Measurements from ENCODE around the gene CFAP300.

CFAP300 gene

GRCh38 chr11:102118937-102119336, 71.7 kb downstream of the CFAP300 start:
- Histone ChIP-seq H3K4me3 (ENCODE audit: low read depth in 1 of 2, low read length in 2 of 2) (no peak overlapping the region), H3K9ac (ENCODE audit: low read depth, low read length) (no peak overlapping the region), H4K20me1 (ENCODE audit: insufficient read depth, low read length) (no peaks in the 10 kb centered on the region), H3K9me3 (ENCODE audit: insufficient read depth, low read length, severe bottlenecking) (no peaks in the 10 kb centered on the region), H3K27ac (ENCODE audit: low read length) (no peak overlapping the region), H3K36me3 (ENCODE audit: insufficient read depth, low read length) (no peaks in the 10 kb centered on the region), H2AFZ (ENCODE audit: low read depth, low read length) (no peak overlapping the region), H3K4me2 (ENCODE audit: insufficient read depth, low read length) (no peak overlapping the region), H3K4me1 (ENCODE audit: insufficient read depth, low read length) (no peaks in the 10 kb centered on the region), H3K27me3 (ENCODE audit: insufficient read depth, low read length, poor library complexity) (peaks cover 5% of the 10 kb centered on the region), H3K79me2 (ENCODE audit: insufficient read depth, low read length) (no peaks in the 10 kb centered on the region)
- no peak for ATAC-seq (ENCODE audit: insufficient read depth, low read depth)
- TF ChIP-seq EZH2 (IDR thresholded peaks at IDR 0.05; ENCODE audit: borderline replicate concordance, low read depth, low read length, severe bottlenecking) = no peak
- no peak for TF ChIP-seq CTCF (IDR thresholded peaks at IDR 0.05; ENCODE audit: borderline replicate concordance, extremely low read depth, low read length, poor library complexity, severe bottlenecking)
- DNase-seq = no peak

GRCh38 chr11:102119997-102120396, 72.8 kb downstream of the CFAP300 start:
- Histone ChIP-seq H3K9me3 (ENCODE audit: insufficient read depth, low read length, severe bottlenecking) (no peaks in the 10 kb centered on the region), H3K79me2 (ENCODE audit: insufficient read depth, low read length) (no peaks in the 10 kb centered on the region), H3K4me3 (ENCODE audit: low read depth in 1 of 2, low read length in 2 of 2) (no peak overlapping the region), H3K27me3 (ENCODE audit: insufficient read depth, low read length, poor library complexity) (peaks cover 5% of the 10 kb centered on the region), H3K9ac (ENCODE audit: low read depth, low read length) (no peak overlapping the region), H3K4me2 (ENCODE audit: insufficient read depth, low read length) (no peak overlapping the region), H3K36me3 (ENCODE audit: insufficient read depth, low read length) (no peaks in the 10 kb centered on the region), H2AFZ (ENCODE audit: low read depth, low read length) (no peak overlapping the region), H3K4me1 (ENCODE audit: insufficient read depth, low read length) (no peaks in the 10 kb centered on the region), H3K27ac (ENCODE audit: low read length) (no peak overlapping the region), H4K20me1 (ENCODE audit: insufficient read depth, low read length) (no peaks in the 10 kb centered on the region)
- no peak for TF ChIP-seq EZH2 (IDR thresholded peaks at IDR 0.05; ENCODE audit: borderline replicate concordance, low read depth, low read length, severe bottlenecking)
- no peak for DNase-seq
- no peak for ATAC-seq (ENCODE audit: insufficient read depth, low read depth)

- no peaks in the 10 kb centered on the region for H4K20me1 ChIP-seq (ENCODE audit: insufficient read depth, low read length)
- no peak overlapping the region for H3K4me2 ChIP-seq (ENCODE audit: insufficient read depth, low read length)
- no peak overlapping the region for H2AFZ ChIP-seq (ENCODE audit: low read depth, low read length)
- H3K9me3 ChIP-seq (ENCODE audit: insufficient read depth, low read length, severe bottlenecking) = no peaks in the 10 kb centered on the region
- H3K4me3 ChIP-seq (ENCODE audit: low read depth in 1 of 2, low read length in 2 of 2) = no peak overlapping the region
- TF ChIP-seq CTCF (IDR thresholded peaks at IDR 0.05; ENCODE audit: borderline replicate concordance, extremely low read depth, low read length, poor library complexity, severe bottlenecking) (no peak), EZH2 (IDR thresholded peaks at IDR 0.05; ENCODE audit: borderline replicate concordance, low read depth, low read length, severe bottlenecking) (no peak)
- ATAC-seq (ENCODE audit: insufficient read depth, low read depth) (no peak), DNase-seq (no peak)
- no peak overlapping the region for H3K9ac ChIP-seq (ENCODE audit: low read depth, low read length)
- H3K27ac ChIP-seq (ENCODE audit: low read length) = no peak overlapping the region
- no peaks in the 10 kb centered on the region for H3K4me1 ChIP-seq (ENCODE audit: insufficient read depth, low read length)
- H3K27me3 ChIP-seq (ENCODE audit: insufficient read depth, low read length, poor library complexity) = peaks cover 5% of the 10 kb centered on the region
- no peaks in the 10 kb centered on the region for H3K79me2 ChIP-seq (ENCODE audit: insufficient read depth, low read length)
- H3K36me3 ChIP-seq (ENCODE audit: insufficient read depth, low read length) = no peaks in the 10 kb centered on the region
Measured at GRCh38 chr11:102120437-102120973, 73.3 kb downstream of the CFAP300 start.

GRCh38 chr11:102121329-102121728, 74.1 kb downstream of the CFAP300 start:
- no peak overlapping the region for H3K4me3 ChIP-seq (ENCODE audit: low read depth in 1 of 2, low read length in 2 of 2)
- TF ChIP-seq EZH2 (IDR thresholded peaks at IDR 0.05; ENCODE audit: borderline replicate concordance, low read depth, low read length, severe bottlenecking) = no peak
- no peak for TF ChIP-seq CTCF (IDR thresholded peaks at IDR 0.05; ENCODE audit: borderline replicate concordance, extremely low read depth, low read length, poor library complexity, severe bottlenecking)
- H3K4me1 ChIP-seq (ENCODE audit: insufficient read depth, low read length) = no peaks in the 10 kb centered on the region
- H3K4me2 ChIP-seq (ENCODE audit: insufficient read depth, low read length) = no peak overlapping the region
- H3K9ac ChIP-seq (ENCODE audit: low read depth, low read length) = no peak overlapping the region
- no peaks in the 10 kb centered on the region for H3K36me3 ChIP-seq (ENCODE audit: insufficient read depth, low read length)
- no peaks in the 10 kb centered on the region for H3K27me3 ChIP-seq (ENCODE audit: insufficient read depth, low read length, poor library complexity)
- no peak overlapping the region for H3K27ac ChIP-seq (ENCODE audit: low read length)
- ATAC-seq (ENCODE audit: insufficient read depth, low read depth) (no peak), DNase-seq (no peak)
- no peaks in the 10 kb centered on the region for H4K20me1 ChIP-seq (ENCODE audit: insufficient read depth, low read length)
- no peaks in the 10 kb centered on the region for H3K79me2 ChIP-seq (ENCODE audit: insufficient read depth, low read length)
- no peak overlapping the region for H2AFZ ChIP-seq (ENCODE audit: low read depth, low read length)
- no peaks in the 10 kb centered on the region for H3K9me3 ChIP-seq (ENCODE audit: insufficient read depth, low read length, severe bottlenecking)

Data from DND-41 (cell line).